HCT116 (cell line): ENCODE measurements around the gene ST7. TPM values are rescaled to one million over a fixed set of nuclear protein-coding genes. Genes with fewer than 3 reads are reported as not detected.

ENCODE experiments used
- ATAC-seq: fragments of 200-7000 bp; cut with Tn5 transposase; 2 replicates; pipeline ENCODE4 v1.9.1; 2020; ENCODE audit warnings: mild to moderate bottlenecking, moderate library complexity
- BruUV-seq: library from RNA; stranded (reverse); fragments of 400-500 nt; replicated peaks from 2 replicates; lab custom pipeline; 2021; lab: Mats Ljungman, UMichigan
- CTCF ChIA-PET: fragments of 300-600 bp; sonication (Branson Sonifier 250); formaldehyde crosslinking; loops from one replicate; lab custom pipeline; 2021; ENCODE audit warnings: antibody characterized with exemption; lab: Charles Lee
- POLR2A ChIA-PET: fragments of 300-600, 350-600 bp; sonication (Branson Sonifier 250); formaldehyde crosslinking; loops from one replicate; lab custom pipeline; 2021; ENCODE audit warnings: antibody characterized with exemption; lab: Charles Lee
- RAD21 ChIA-PET, 2 experiments: fragments of 300-600 bp; sonication (Branson Sonifier 250); formaldehyde crosslinking; loops; one replicate each; lab custom pipeline; 2023; ENCODE audit warnings: low total read pairs in 2 of 2; ENCODE audit not compliant: uncharacterized antibody in 2 of 2, unreplicated experiment in 2 of 2, low non-redundant PET in 1 of 2; lab: Charles Lee
- DNase-seq: peaks from one replicate; pipeline ENCODE4 v3.0.0-alpha.2; 2010; ENCODE audit warnings: low read depth, low spot score
- H2AFZ ChIP-seq: fragments of 200-600 bp; shearing (Covaris generic), sonication (generic); 2 replicates; pipeline ENCODE4 v1.6.1; 2017; ENCODE audit warnings: low read depth, mixed run types, mixed read lengths, antibody characterized with exemption, low read length; ENCODE audit not compliant: poor library complexity, severe bottlenecking
- H3K27ac ChIP-seq: 2 replicates; pipeline ENCODE4 v1.5.1; 2012; ENCODE audit warnings: low read depth, low read length
- H3K27me3 ChIP-seq: fragments of 200-600 bp; sonication (generic); 2 replicates; pipeline ENCODE4 v1.6.1; 2016; ENCODE audit warnings: mixed run types, low read length, mixed read lengths; ENCODE audit not compliant: insufficient read depth
- H3K36me3 ChIP-seq, 2 experiments: fragments of 200-500 bp in 1 of 2; fragments of 200-600 bp in 1 of 2; sonication (Bioruptor generic) in 1 of 2; sonication (generic) in 1 of 2; 2 replicates each; pipeline versions ENCODE4 v1.5.1 to v1.6.1; 2014 to 2016; ENCODE audit warnings: low read length in 2 of 2, inconsistent platforms in 1 of 2, mixed read lengths in 1 of 2, mixed run types in 1 of 2; ENCODE audit not compliant: insufficient read depth in 2 of 2, control insufficient read depth in 1 of 2
- H3K4me1 ChIP-seq, 2 experiments: fragments of 200-600 bp in 1 of 2; sonication (generic) in 1 of 2; 2 replicates each; pipeline versions ENCODE4 v1.5.1 to v1.6.1; 2012 to 2017; ENCODE audit warnings: low read length in 2 of 2, inconsistent platforms in 1 of 2, mild to moderate bottlenecking in 1 of 2, mixed read lengths in 1 of 2, mixed run types in 1 of 2, moderate library complexity in 1 of 2; ENCODE audit not compliant: insufficient read depth in 2 of 2, control insufficient read depth in 1 of 2
- H3K4me2 ChIP-seq: fragments of 200-600 bp; sonication (generic); 2 replicates; pipeline ENCODE4 v1.6.1; 2017; ENCODE audit warnings: mixed run types, low read length, mixed read lengths
- H3K4me3 ChIP-seq, 2 experiments: fragments of 200-600 bp in 1 of 2; sonication (generic) in 1 of 2; replicated peaks in 1 of 2; 2 replicates each; pipeline ENCODE4 v1.5.1; 2011 to 2016; ENCODE audit warnings: low read length in 2 of 2, control low read depth in 1 of 2, low read depth in 1 of 2, mild to moderate bottlenecking in 1 of 2, mixed read lengths in 1 of 2, mixed run types in 1 of 2
- H3K79me2 ChIP-seq: fragments of 200-600 bp; sonication (generic); 2 replicates; pipeline ENCODE4 v1.6.1; 2017; ENCODE audit warnings: mild to moderate bottlenecking, mixed run types, low read length, moderate library complexity, mixed read lengths; ENCODE audit not compliant: insufficient read depth
- H3K9ac ChIP-seq: fragments of 200-600 bp; sonication (generic); 2 replicates; pipeline ENCODE4 v1.6.1; 2016; ENCODE audit warnings: low read length, mixed read lengths
- H3K9me2 ChIP-seq: fragments of 200-600 bp; sonication (generic), shearing (Covaris generic); 2 replicates; pipeline ENCODE4 v1.6.1; 2017; ENCODE audit warnings: mixed run types, mild to moderate bottlenecking, moderate library complexity; ENCODE audit not compliant: insufficient read depth
- H3K9me3 ChIP-seq, 2 experiments: fragments of 200-500 bp in 1 of 2; fragments of 200-600 bp in 1 of 2; sonication (Bioruptor generic) in 1 of 2; sonication (generic) in 1 of 2; 2 replicates each; pipeline ENCODE4 v1.6.1; 2014 to 2017; ENCODE audit warnings: low read length in 2 of 2, mixed read lengths in 2 of 2, inconsistent platforms in 1 of 2, low read depth in 1 of 2, mild to moderate bottlenecking in 1 of 2, mixed run types in 1 of 2, moderate library complexity in 1 of 2; ENCODE audit not compliant: control insufficient read depth in 1 of 2, insufficient read depth in 1 of 2
- H4K20me1 ChIP-seq: fragments of 200-600 bp; sonication (generic), shearing (Covaris generic); 2 replicates; pipeline ENCODE4 v1.6.1; 2017; ENCODE audit warnings: mixed run types, mild to moderate bottlenecking, moderate library complexity; ENCODE audit not compliant: insufficient read depth
- CEBPB ChIP-seq: IDR thresholded peaks from 2 replicates; pipeline ENCODE4 v1.6.1; 2012; ENCODE audit warnings: low read depth
- EGR1 ChIP-seq: IDR thresholded peaks from 2 replicates; pipeline ENCODE4 v1.6.1; 2012; ENCODE audit warnings: low read depth
- ELF1 ChIP-seq: IDR thresholded peaks from 2 replicates; pipeline ENCODE4 v1.6.1; 2012; ENCODE audit warnings: low read depth, borderline replicate concordance
- EZH2 ChIP-seq: fragments of 200-600 bp; sonication (generic); IDR thresholded peaks from 2 replicates; pipeline ENCODE4 v1.6.1; 2017; ENCODE audit warnings: antibody characterized with exemption, mixed run types
- EZH2phosphoT487 ChIP-seq: fragments of 200-600 bp; IDR thresholded peaks from 2 replicates; pipeline ENCODE4 v1.6.1; 2018; ENCODE audit warnings: antibody characterized with exemption, borderline replicate concordance
- FOSL1 ChIP-seq: IDR thresholded peaks from 2 replicates; pipeline ENCODE4 v1.6.1; 2012; ENCODE audit warnings: low read depth
- JUND ChIP-seq: IDR thresholded peaks from 2 replicates; pipeline ENCODE4 v1.6.1; 2012
- POLR2A ChIP-seq: IDR thresholded peaks from 2 replicates; pipeline ENCODE4 v1.7.0; 2011; ENCODE audit warnings: borderline replicate concordance; ENCODE audit not compliant: insufficient read depth, insufficient read length; ENCODE audit errors: extremely low read depth
- POLR2AphosphoS5 ChIP-seq: IDR thresholded peaks from 2 replicates; pipeline ENCODE4 v1.6.1; 2011; ENCODE audit warnings: mild to moderate bottlenecking, low read depth, low read length, moderate library complexity
- RAD21 ChIP-seq: IDR thresholded peaks from 2 replicates; pipeline ENCODE4 v1.6.1; 2012; ENCODE audit warnings: low read depth, mild to moderate bottlenecking
- ZFX ChIP-seq: fragments of 450-650 bp; IDR thresholded peaks from 2 replicates; pipeline ENCODE4 v1.6.1; 2017
- intact Hi-C: fragments of 100-400 bp; cut with micrococcal nuclease; formaldehyde crosslinking; loops from 2 replicates; pipeline ENCODE4 v1.10.0; 2022
- total RNA-seq: library from RNA; stranded (reverse); gene quantifications from one replicate; pipeline ENCODE4 v1.2.1, GENCODE V29; 2021; ENCODE audit not compliant: unreplicated experiment
- TF ChIP-seq, protein P1 (sequence below), 3 experiments: fragments of 200-600 bp in 1 of 3; sonication (generic) in 1 of 3; IDR thresholded peaks in 2 of 3; conservative IDR thresholded peaks in 1 of 3; 2 replicates each; pipeline ENCODE4 v1.5.1; 2012 to 2017; ENCODE audit warnings: low read depth in 2 of 3, low read length in 2 of 3, antibody characterized with exemption in 1 of 3, borderline replicate concordance in 1 of 3, control low read depth in 1 of 3, mild to moderate bottlenecking in 1 of 3, mixed read lengths in 1 of 3, mixed run types in 1 of 3, moderate library complexity in 1 of 3; ENCODE audit not compliant: insufficient read depth in 1 of 3
- TF ChIP-seq, protein P2 (sequence below): IDR thresholded peaks from 2 replicates; pipeline ENCODE4 v1.6.1; 2012
- TF ChIP-seq, protein P3 (sequence below): IDR thresholded peaks from 2 replicates; pipeline ENCODE4 v1.6.1; 2011; ENCODE audit warnings: mild to moderate bottlenecking, low read length, moderate library complexity; ENCODE audit not compliant: insufficient replicate concordance; ENCODE audit errors: extremely low read depth

Gene ST7
- total RNA-seq, 1 experiment from 2014 or later: 12.6 TPM

DNA sequence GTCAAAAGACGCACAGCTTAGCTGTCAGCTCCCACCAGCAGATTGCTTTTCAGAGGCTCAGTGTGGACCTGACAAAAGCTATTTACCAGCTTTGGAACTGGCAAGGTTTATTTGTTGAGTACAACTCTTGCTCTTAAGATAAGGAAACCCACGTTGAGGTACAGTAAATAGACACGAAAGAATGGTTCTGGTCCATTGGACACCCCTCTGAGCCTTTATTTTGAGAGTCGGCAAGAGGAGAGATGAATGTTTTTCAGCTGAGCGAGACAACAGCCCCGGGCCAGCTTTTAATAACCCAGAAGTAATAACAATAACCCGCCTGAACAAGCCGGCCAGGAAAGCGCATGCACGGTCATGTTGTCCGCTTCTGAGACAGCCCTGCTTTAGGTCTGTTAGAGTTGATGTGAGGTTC, 320.5 kb downstream of the ST7 start:
- DNase-seq (no peak), ATAC-seq (no peak)
- intact Hi-C loops: no loop called here
- TF ChIP-seq, protein P1, sequence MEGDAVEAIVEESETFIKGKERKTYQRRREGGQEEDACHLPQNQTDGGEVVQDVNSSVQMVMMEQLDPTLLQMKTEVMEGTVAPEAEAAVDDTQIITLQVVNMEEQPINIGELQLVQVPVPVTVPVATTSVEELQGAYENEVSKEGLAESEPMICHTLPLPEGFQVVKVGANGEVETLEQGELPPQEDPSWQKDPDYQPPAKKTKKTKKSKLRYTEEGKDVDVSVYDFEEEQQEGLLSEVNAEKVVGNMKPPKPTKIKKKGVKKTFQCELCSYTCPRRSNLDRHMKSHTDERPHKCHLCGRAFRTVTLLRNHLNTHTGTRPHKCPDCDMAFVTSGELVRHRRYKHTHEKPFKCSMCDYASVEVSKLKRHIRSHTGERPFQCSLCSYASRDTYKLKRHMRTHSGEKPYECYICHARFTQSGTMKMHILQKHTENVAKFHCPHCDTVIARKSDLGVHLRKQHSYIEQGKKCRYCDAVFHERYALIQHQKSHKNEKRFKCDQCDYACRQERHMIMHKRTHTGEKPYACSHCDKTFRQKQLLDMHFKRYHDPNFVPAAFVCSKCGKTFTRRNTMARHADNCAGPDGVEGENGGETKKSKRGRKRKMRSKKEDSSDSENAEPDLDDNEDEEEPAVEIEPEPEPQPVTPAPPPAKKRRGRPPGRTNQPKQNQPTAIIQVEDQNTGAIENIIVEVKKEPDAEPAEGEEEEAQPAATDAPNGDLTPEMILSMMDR (IDR thresholded peaks at IDR 0.05 in 2 of 3, conservative IDR thresholded peaks at IDR 0.05 in 1 of 3; ENCODE audit: borderline replicate concordance in 1 of 3, insufficient read depth in 1 of 3, low read depth in 2 of 3, low read length in 2 of 3): no peak
- TF ChIP-seq EZH2 (no peak), RAD21 (no peak), JUND (no peak), ZFX (no peak), EGR1 (no peak)
- Histone ChIP-seq H3K79me2 (no peaks in the 10 kb centered on the region), H3K9ac (no peak overlapping the region), H3K36me3 (no peaks in the 10 kb centered on the region), H4K20me1 (no peaks in the 10 kb centered on the region), H3K4me1 (peaks cover 0 to 8% of the 10 kb centered on the region in 2 experiments; a peak in 1 of 4 replicates), H3K9me3 (no peaks in the 10 kb centered on the region), H3K4me2 (no peak overlapping the region), H3K9me2 (no peaks in the 10 kb centered on the region), H2AFZ (peak overlapping the region; percentile 2), H3K4me3 (no peak overlapping the region), H3K27me3 (no peaks in the 10 kb centered on the region), H3K27ac (no peak overlapping the region)
- ChIA-PET CTCF (interaction anchor here (0.6 kb wide), 1 partner anchor 61 kb away, joined by 3 read pairs; no protein-coding TSS in a partner anchor), RAD21 (no interaction called here), POLR2A (no interaction called here)
- BruUV-seq: no TSS peak

DNA sequence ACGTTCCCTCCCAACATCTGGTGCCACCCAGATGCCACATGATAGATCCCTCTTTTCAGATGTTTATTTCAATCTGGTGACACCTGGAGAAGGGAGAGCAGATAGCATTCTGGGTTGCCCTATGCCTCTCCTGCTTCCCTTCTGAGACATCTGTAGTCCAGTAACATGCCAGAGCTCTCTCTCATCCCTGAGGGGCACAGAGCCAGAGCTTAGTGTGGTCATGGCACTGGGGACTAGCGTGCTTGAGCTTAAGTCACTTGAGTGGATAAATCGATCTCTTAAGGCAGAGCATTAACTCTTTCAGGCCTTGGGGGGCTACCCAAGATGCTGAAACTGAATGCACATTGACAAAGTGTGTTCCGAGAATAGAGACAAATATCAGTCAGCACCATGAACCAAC, 321.6 kb downstream of the ST7 start:
- H3K27me3 ChIP-seq: no peaks in the 10 kb centered on the region
- ChIA-PET CTCF (no interaction called here), RAD21 (no interaction called here), POLR2A (no interaction called here)
- no peaks in the 10 kb centered on the region for H4K20me1 ChIP-seq
- H3K36me3 ChIP-seq: no peaks in the 10 kb centered on the region
- H3K4me2 ChIP-seq: no peak overlapping the region
- DNase-seq (no peak), ATAC-seq (no peak)
- BruUV-seq: no TSS peak
- intact Hi-C loops: no loop called here
- no peak overlapping the region for H3K9ac ChIP-seq
- no peaks in the 10 kb centered on the region for H3K9me2 ChIP-seq
- no peaks in the 10 kb centered on the region for H3K9me3 ChIP-seq
- no peak overlapping the region for H3K4me3 ChIP-seq
- no peak overlapping the region for H2AFZ ChIP-seq
- no peaks in the 10 kb centered on the region for H3K79me2 ChIP-seq
- H3K27ac ChIP-seq: no peak overlapping the region
- no peaks in the 10 kb centered on the region for H3K4me1 ChIP-seq
- TF ChIP-seq EZH2phosphoT487: no peak
- TF ChIP-seq FOSL1: no peak
- no peak for TF ChIP-seq POLR2A
- TF ChIP-seq POLR2AphosphoS5: no peak
- no peak for TF ChIP-seq CEBPB
- TF ChIP-seq, protein P2, sequence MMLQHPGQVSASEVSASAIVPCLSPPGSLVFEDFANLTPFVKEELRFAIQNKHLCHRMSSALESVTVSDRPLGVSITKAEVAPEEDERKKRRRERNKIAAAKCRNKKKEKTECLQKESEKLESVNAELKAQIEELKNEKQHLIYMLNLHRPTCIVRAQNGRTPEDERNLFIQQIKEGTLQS: no peak
- TF ChIP-seq, protein P1 (IDR thresholded peaks at IDR 0.05 in 2 of 3, conservative IDR thresholded peaks at IDR 0.05 in 1 of 3; ENCODE audit: borderline replicate concordance in 1 of 3, insufficient read depth in 1 of 3, low read depth in 2 of 3, low read length in 2 of 3): no peak
- no peak for TF ChIP-seq ELF1
- TF ChIP-seq, protein P3, sequence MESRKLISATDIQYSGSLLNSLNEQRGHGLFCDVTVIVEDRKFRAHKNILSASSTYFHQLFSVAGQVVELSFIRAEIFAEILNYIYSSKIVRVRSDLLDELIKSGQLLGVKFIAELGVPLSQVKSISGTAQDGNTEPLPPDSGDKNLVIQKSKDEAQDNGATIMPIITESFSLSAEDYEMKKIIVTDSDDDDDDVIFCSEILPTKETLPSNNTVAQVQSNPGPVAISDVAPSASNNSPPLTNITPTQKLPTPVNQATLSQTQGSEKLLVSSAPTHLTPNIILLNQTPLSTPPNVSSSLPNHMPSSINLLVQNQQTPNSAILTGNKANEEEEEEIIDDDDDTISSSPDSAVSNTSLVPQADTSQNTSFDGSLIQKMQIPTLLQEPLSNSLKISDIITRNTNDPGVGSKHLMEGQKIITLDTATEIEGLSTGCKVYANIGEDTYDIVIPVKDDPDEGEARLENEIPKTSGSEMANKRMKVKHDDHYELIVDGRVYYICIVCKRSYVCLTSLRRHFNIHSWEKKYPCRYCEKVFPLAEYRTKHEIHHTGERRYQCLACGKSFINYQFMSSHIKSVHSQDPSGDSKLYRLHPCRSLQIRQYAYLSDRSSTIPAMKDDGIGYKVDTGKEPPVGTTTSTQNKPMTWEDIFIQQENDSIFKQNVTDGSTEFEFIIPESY: no peak
- TF ChIP-seq RAD21: no peak
- TF ChIP-seq EZH2: no peak
